Measurements from ENCODE around the gene LMNB1. TPM values are rescaled to one million over a fixed set of nuclear protein-coding genes. Genes with fewer than 3 reads are reported as not detected.

The LMNB1 gene
- total RNA-seq, 1 experiment from 2014 or later = 211 TPM

DNA sequence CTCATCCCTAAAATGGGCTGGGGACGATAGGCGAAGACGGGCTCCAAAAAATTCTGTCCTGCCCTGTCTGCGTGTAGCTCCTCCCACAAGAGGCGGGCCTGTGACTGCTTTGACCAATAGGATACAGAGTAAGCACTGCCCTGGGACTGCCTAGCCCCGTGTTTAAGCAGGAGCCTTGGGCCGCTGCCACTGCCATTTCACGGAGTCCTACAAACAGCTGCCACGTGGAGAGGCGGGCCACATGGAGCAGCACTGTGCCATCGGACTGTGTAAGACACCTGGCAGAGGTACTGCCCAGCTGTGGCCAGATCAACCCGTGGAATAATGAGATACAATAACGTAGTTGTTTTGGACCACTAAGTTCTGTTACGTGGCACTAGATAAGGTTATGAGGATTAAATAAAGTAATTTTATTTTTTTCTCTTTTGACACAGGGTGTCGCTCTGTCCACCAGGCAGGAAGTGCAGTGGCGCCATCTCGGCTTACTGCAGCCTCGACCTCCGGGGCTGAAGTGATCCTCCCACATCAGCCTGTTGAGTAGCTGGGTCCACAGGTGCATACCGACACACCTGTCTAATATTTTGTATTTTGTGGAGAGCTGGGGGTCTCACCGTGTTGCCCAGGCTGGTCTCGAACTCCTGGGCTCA is 87.2 kb downstream of the LMNB1 start:
- Histone ChIP-seq H3K79me2 (ENCODE audit: insufficient read depth, low read length) (no peaks in the 10 kb centered on the region), H2BK20ac (ENCODE audit: low read depth, low read length, poor library complexity, severe bottlenecking) (no peak overlapping the region), H3K79me1 (ENCODE audit: insufficient read depth, low read depth, low read length, poor library complexity, severe bottlenecking) (no peaks in the 10 kb centered on the region), H3K18ac (ENCODE audit: insufficient read length, low read depth, low read length) (no peak overlapping the region), H2BK5ac (ENCODE audit: insufficient read length, low read length) (no peak overlapping the region), H3K14ac (ENCODE audit: insufficient read depth, low read length) (no peak overlapping the region; the same call in 1 of the 2 replicates), H3K4me2 (ENCODE audit: insufficient read depth, insufficient read length, low read length) (no peak overlapping the region), H4K8ac (replicated peaks; ENCODE audit: insufficient read length, low read depth, low read length) (no peak overlapping the region), H4K20me1 (ENCODE audit: control insufficient read depth, insufficient read depth, insufficient read length) (no peaks in the 10 kb centered on the region), H3K23me2 (ENCODE audit: insufficient read length, low read depth, low read length, poor library complexity, severe bottlenecking) (peaks cover 4% of the 10 kb centered on the region), H3K4ac (ENCODE audit: low read depth, low read length) (no peak overlapping the region), H3K27ac (ENCODE audit: insufficient read length, low read depth, low read length) (no peak overlapping the region), H2BK120ac (ENCODE audit: low read depth, low read length, poor library complexity, severe bottlenecking) (no peak overlapping the region), H3K23ac (ENCODE audit: insufficient read length, low read depth, low read length) (no peak overlapping the region), H3K56ac (ENCODE audit: insufficient read length, low read depth, low read length) (no peak overlapping the region), H2AFZ (ENCODE audit: low read length) (no peak overlapping the region), H4K91ac (ENCODE audit: insufficient read length, low read depth, low read length) (no peak overlapping the region), H2BK15ac (ENCODE audit: low read depth, low read length) (no peak overlapping the region), H3K9ac (ENCODE audit: extremely low read depth, insufficient read length, low read length) (no peak overlapping the region), H4K5ac (ENCODE audit: insufficient read length, low read depth, low read length) (no peak overlapping the region), H3K9me3 (ENCODE audit: control insufficient read depth, low read depth, low read length) (no peaks in the 10 kb centered on the region), H2AK5ac (ENCODE audit: insufficient read length, low read length) (no peak overlapping the region), H3T11ph (ENCODE audit: low read length) (no peak overlapping the region), H2BK12ac (ENCODE audit: insufficient read length, low read depth, low read length) (no peak overlapping the region), H3K27me3 (ENCODE audit: insufficient read depth, low read length) (no peaks in the 10 kb centered on the region), H3K4me1 (ENCODE audit: insufficient read depth, low read length) (no peaks in the 10 kb centered on the region; the same call in 1 of the 2 replicates)
- Mint-ChIP-seq H3K27ac (peak overlapping the region in 2 of 3 experiments; percentile 32 to 56; a peak in 2 of 7 replicates), H3K36me3 (ENCODE audit: insufficient read depth in 1 of 3, low read depth in 3 of 3) (peaks cover 3 to 6% (median 4%) of the 10 kb centered on the region in 3 experiments; a peak in 4 of 7 replicates), H3K4me3 (no peak overlapping the region), H3K27me3 (ENCODE audit: low read depth) (no peaks in the 10 kb centered on the region), H3K4me1 (peaks cover 8 to 9% of the 10 kb centered on the region in 2 experiments), H3K9me3 (no peaks in the 10 kb centered on the region)
- DNase-seq = peak; percentile 75
- WGBS (ENCODE audit: extremely low coverage, insufficient read length, low lambda C conversion rate) = no CpG with 5 or more reads among the region's 22 CpGs
- TF ChIP-seq, protein P1, sequence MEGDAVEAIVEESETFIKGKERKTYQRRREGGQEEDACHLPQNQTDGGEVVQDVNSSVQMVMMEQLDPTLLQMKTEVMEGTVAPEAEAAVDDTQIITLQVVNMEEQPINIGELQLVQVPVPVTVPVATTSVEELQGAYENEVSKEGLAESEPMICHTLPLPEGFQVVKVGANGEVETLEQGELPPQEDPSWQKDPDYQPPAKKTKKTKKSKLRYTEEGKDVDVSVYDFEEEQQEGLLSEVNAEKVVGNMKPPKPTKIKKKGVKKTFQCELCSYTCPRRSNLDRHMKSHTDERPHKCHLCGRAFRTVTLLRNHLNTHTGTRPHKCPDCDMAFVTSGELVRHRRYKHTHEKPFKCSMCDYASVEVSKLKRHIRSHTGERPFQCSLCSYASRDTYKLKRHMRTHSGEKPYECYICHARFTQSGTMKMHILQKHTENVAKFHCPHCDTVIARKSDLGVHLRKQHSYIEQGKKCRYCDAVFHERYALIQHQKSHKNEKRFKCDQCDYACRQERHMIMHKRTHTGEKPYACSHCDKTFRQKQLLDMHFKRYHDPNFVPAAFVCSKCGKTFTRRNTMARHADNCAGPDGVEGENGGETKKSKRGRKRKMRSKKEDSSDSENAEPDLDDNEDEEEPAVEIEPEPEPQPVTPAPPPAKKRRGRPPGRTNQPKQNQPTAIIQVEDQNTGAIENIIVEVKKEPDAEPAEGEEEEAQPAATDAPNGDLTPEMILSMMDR (conservative IDR thresholded peaks at IDR 0.05) = no peak; the same call in 2 of the 3 replicates

All from H9 (cell line).